GM18499 (cell line): ENCODE measurements around the gene AHDC1.
"Not testable (repeated sequence)": the region's sequence is repeated elsewhere in the genome, so short reads cannot be mapped to it uniquely, and the experiment has no call there.

Source experiments
- ATAC-seq: cut with Tn5 transposase; IDR thresholded peaks from one replicate; pipeline ENCODE4 v1.9.1; 2021; ENCODE audit warnings: moderate number of reproducible peaks; ENCODE audit not compliant: insufficient read depth, unreplicated experiment

AHDC1 gene

GRCh38 chr1:27554293-27554692, 49.7 kb downstream of the AHDC1 start:
- ATAC-seq = no peak

DNA sequence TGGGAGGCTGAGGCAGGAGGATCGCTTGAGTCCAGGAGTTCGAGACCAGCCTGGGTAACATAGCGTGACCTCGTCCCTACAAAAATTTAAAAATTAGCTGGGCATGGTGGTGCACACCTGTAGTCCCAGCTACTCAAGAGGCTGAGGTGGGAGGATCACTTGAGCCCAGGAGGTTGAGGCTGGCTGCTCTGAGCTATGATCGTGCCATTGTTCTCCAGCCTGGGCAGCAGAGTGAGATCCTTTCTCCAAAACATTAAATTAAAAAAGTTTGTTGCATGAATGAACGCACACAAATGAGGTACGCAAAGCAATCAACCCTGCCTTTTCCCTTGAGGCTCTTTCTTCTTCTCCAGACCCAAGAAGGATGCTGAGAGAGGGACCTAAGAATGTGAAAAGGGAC, 50.1 kb downstream of the AHDC1 start:
- ATAC-seq = not testable (repeated sequence)

DNA sequence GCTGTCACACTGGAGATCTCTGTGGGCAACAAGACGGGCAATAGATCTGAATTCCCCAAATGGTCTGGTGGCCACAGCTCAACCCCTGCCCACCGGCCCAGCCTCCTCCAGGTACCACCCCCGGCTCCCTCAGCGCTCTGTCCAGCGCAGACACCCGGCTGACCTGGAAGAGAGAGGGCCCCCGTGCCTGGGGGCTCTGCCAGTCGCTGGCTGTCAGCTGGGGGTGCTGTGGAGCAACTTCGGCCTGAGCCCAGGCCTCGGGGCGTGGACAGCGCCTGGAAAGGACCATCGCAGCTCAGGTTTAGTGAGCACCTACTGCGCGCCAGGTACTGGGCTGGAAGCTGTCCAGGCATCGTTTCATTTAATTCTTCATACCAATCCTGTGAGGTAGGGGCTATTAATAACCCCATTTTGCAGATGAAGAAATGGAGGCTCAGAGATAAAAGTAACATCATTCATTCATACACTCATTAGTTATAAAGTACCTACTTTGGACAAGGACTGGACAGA, 51.0 kb downstream of the AHDC1 start:
- ATAC-seq = no peak

DNA sequence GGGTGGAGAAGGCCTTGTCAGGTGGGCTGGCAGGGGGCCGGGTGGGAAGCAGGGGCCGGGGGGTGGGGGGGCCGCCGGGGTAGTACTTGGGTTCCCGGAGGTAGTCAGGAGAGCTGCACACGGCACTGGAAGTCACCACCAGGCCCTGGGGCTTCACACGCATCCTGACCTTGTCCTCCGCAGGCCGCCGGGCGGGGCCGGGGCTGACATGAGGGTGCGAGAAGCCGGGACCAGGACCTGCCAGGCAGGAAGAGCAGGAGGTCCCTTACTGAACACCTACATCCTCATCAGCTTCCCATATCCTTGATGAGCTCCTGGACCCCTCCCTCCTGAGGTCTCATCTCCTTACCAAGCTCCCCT, 52.0 kb downstream of the AHDC1 start:
- ATAC-seq = no peak

DNA sequence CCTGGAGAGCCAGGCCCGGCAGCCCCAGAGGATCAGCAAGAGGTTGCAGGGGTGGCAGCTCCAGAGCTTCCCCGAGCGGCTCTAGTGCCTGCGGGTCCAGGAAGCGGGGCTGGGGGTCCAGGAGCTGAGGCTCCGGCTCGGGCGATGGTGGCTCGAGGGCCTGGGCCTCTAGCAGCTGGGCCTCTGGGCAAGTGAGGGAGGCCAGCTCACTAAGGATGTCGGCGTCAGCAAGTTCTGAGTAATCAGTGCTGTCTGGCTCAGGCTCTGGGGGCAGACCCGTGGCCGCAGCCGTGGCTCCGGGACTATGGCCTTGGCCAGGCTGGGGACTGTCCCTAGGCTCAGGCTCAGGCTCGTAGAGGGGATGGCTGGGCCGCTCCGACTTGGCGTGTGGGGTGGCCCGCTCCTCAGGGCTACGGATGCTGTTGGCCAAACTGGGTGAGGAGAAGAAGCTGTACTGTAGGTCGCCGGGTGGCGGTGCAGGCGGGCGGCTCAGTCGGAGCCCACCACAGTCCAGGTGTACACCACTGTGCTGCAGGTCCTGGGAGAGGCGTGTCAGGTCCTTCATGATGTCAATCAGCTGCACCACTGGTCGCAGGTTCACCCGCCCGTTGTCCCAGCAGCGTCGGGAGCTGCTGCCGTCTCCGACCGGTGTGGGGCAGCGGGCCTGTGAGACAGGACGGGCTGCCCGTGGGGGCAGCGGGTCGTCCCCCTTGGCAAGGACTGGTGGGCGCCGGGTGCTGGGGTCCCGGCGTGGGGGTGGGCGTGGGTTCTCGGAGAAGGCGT, 52.6 kb downstream of the AHDC1 start:
- ATAC-seq = no peak

DNA sequence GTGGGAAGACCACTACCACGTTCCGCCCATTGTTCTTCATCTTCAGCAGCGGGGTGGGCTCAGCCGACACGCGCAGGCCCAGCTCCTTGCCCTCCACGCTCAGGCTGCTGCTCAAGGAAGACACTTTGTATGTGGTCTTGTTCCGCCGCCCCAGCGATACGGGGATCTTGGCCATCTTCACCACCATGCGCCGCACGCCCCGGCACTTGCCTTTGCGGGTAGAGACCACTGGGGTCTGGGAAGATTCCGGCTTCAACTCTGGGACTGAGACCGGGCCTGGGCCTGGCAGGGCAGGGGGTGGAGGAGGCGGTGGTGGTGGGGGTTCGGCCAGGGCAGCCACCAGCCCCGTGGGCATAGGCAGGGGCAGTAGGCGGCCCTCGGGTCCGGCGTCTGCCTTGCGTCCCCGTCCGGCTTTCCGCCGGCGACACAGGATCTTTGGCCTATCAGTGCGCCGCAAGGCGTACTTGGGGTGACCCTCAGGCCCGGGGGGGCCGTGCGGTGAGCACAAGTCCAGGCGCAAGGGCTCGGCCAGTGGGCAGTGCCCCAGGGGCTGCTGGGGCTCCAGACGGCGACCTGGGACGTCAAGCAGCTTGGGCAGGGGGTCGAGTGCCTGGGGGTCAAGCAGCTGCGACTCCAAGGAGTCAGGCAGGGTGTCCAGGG, 53.3 kb downstream of the AHDC1 start:
- ATAC-seq = no peak

GRCh38 chr1:27549807-27550408, 54.0 kb downstream of the AHDC1 start:
- ATAC-seq = no peak

DNA sequence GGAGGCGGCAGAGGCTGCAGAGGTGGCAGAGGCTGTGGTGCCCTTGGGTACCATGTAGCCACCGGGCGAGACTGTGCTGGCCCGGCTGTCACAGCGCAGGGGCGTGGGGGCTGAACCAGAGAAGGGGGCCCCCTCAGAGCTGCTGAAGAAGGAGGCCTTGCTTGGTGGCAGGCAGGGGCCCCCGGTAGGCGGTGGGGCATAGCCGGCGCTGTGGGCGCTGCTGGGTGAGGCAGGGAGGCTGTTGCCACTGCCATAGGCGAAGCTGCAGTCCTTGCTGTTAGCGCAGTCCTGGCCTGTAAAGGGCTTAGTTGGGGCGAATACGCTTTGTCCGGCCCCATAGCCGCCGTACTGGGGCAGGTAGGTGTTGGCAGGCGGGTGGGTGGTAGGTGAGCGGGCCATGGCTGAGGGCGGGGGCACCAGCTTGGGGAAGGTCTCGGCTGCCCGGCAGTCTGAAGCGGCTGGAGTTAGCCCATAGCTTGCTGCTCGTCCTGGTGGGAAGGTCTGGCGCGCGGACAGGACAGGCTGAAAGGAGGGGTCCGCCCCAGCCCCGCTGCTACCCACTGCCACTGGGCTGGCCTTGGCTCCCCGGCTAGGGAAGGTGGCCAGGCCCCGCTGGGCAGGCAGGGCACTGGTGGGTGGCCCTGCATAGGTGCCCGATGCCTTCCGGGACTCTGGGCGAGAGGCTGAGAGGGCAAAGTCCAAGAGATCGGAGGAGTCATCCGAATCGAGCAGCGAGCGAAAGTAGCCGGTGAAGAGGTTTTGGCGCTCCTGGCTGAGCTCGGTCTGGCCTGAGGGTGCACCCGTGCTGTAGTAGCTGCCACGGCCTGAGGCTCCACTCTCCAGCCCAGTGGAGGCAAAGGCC, 54.9 kb downstream of the AHDC1 start:
- no peak for ATAC-seq

- ATAC-seq = no peak
Observed at GRCh38 chr1:27548136-27548853, 55.6 kb downstream of the AHDC1 start.

DNA sequence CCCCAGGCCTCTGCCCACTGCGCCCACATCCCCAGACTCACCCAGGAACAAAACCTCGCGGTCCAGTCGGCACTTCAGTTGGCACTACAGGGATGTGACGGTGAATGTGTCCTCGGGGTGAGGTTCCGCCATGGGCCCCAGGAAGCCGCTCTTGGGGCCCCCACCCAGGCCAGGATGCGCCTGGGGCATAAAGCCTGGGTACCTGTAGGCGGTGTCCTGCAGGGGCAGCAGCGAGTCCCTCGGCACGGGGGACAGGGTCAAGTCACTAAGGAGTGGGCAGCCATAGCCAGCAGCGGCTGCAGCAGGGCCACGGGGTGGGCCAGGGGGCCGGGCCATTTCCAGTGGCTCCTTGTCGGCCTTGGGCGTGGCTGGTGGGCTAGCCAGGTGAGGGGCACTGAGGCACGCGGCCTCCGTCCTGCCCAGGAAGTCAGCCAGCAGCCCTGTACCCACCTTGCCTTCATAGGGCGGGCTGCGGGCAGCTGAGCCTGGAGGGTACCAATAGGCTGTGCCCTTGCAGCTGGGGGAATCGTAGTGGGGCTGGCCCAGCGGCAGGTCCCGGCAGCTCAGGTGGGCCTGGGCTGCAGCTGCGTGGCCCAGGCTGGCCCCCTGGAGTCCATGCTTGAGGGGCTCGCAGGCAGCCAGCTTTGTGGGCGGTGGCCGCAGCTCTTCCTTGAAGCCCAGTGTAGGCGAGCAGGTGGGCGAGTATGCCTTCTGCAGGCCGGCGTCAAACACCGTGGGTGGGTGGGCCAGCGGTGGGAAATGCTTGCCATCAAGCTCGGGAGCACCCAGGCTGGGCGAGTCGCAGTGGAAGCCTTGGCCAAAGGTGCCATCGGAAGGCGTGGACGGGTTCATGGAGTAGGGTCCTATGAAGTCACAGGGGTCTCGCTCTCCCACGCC, 56.5 kb downstream of the AHDC1 start:
- no peak for ATAC-seq

- no peak for ATAC-seq
Observed at GRCh38 chr1:27545876-27546275, 58.1 kb downstream of the AHDC1 start.

- no peak for ATAC-seq
Observed at GRCh38 chr1:27545271-27545670, 58.7 kb downstream of the AHDC1 start.

- no peak for ATAC-seq
Observed at GRCh38 chr1:27544834-27545233, 59.1 kb downstream of the AHDC1 start.

DNA sequence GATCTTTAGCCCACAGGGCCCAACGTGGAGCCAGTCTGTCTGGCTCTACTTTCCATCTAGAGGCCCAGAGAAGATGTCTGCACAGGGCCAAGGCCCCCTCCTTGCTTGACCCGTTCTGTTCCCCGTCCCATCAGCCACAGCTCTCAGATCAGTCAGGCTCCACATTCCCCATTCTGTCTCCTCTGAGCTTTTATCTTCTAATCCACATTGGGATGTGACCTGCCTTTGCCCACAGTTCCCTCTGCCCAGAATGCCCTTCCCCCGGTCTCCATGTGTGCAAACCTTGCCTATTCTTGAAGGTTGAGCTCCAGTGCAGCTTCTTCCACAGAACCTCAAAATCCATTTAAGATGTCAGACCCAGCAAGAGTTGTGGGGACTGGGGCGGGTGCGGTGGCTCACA, 60.7 kb downstream of the AHDC1 start:
- no peak for ATAC-seq

GRCh38 chr1:27542463-27543273, 61.3 kb downstream of the AHDC1 start:
- ATAC-seq = no peak

- no peak for ATAC-seq
Observed at GRCh38 chr1:27539901-27540861, 63.8 kb downstream of the AHDC1 start.

DNA sequence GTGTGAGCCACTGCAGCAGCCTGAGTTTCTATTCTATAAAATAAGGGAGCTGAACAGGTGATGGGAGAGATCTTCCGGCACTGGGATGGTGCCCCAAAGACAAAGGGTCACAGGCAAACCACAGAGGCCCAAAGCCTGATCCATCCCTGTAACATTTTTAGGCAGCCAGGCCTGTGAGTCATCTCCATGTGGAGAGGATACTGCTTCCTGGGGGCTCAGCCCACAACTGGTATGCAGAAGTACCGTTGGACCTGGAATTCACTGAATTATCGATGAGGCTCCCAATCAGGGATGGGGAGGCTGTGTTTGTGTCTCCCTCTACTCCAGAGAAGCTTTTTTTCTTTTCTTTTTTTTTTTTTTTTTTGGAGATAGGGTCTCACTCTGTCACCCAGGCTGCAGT, 65.2 kb downstream of the AHDC1 start:
- no peak for ATAC-seq
